Measurements from ENCODE around the gene MACO1.
"Not testable (repeated sequence)": the region's sequence is repeated elsewhere in the genome, so short reads cannot be mapped to it uniquely, and the experiment has no call there.

The MACO1 gene

DNA sequence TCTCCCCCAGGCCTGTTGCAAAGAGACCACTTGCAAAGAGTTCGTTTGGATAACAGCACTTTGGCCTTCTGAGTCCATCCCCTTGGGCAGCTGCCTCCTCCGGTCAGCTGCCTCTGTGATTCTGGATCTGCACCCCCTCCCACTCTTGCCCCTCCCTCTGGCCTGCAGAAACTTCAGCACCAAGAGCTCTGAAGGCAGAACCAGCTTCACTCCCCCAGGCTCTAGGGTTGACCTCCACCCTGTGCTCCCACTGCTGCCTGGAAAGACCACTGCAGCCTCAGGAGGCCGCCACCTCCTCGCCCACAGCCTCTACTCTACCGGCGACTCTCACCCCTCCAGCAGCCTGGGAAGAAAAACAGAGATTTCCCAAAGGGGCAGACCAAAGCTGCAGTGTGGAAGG, 16.5 kb upstream of the MACO1 start:
- H3K27me3 Mint-ChIP-seq, H3K4me1 Mint-ChIP-seq, H3K9me3 Mint-ChIP-seq, H3K4me3 Mint-ChIP-seq, H3K27ac Mint-ChIP-seq, H3K36me3 Mint-ChIP-seq: not testable (repeated sequence)

DNA sequence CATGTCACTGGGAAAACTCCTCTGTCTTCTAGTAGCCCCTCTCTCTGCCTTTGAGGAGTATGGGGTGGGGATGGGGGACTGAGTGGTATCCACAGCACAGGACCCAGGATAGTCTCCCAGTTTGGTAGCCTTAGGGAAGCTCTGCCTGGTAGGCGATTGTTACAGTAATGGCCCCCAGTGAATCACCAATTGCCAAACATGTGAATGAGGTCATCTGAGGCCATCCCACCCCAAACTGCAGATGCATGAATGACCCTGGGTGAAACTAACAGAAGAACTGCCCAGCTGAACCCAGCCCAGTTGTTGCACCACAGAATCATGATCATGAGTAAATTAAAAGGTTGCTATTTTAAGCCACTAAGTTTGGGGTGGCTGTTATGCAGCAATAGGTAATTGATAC, 16.1 kb upstream of the MACO1 start:
- H3K36me3 Mint-ChIP-seq, H3K4me3 Mint-ChIP-seq, H3K27ac Mint-ChIP-seq, H3K27me3 Mint-ChIP-seq, H3K4me1 Mint-ChIP-seq, H3K9me3 Mint-ChIP-seq: not testable (repeated sequence)

GRCh38 chr1:25417280-25417679, 13.4 kb upstream of the MACO1 start:
- not testable (repeated sequence) for H3K4me1 Mint-ChIP-seq, H3K36me3 Mint-ChIP-seq, H3K9me3 Mint-ChIP-seq, H3K4me3 Mint-ChIP-seq, H3K27me3 Mint-ChIP-seq, H3K27ac Mint-ChIP-seq

DNA sequence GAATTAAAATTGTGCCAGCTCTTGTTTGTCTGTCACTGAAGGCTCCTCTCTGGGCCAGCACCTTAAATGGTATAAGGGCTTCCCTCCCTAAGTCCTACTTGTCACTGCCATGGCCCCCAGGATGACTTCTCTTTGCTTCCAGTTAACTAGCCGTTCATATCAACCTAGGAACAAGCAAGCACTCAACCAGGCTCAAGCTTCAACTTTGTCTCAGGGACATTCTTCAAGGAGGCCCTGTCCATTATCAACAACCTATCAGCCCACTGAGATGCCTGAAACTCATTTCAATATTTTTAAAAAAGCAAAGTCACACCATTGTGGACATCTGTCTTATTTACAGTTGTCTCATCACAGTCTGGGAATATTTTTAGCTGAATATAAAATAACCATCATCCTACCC, 11.4 kb upstream of the MACO1 start:
- not testable (repeated sequence) for H3K27me3 Mint-ChIP-seq, H3K27ac Mint-ChIP-seq, H3K4me1 Mint-ChIP-seq, H3K9me3 Mint-ChIP-seq, H3K4me3 Mint-ChIP-seq, H3K36me3 Mint-ChIP-seq

GRCh38 chr1:25420715-25421114, 10.0 kb upstream of the MACO1 start, which contains the start of gene RHCE:
Gene RHCE (minus strand): TSS chr1:25420825. CDS start chr1:25420786, 39 bp downstream.
- not testable (repeated sequence) for H3K36me3 Mint-ChIP-seq, H3K27ac Mint-ChIP-seq, H3K4me1 Mint-ChIP-seq, H3K4me3 Mint-ChIP-seq, H3K9me3 Mint-ChIP-seq, H3K27me3 Mint-ChIP-seq

DNA sequence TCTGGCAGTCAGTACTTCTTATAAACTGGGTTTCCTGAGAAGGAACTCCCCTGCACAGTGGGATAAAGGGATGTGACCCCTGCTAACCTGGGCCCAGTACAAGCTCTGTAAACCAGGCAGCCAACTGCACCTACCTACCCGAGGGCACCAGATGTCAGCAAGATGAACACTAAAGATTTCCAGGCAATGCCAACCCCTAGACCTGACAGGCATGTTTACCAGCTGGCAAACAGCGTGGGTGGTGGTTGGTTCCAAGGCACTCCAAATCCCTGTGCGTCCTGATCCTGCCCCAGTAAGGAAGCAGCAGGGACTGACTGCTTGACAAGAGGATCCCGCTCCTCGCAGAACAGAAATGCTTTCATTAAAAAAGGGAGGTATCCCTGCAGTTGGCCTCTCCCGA, 7.5 kb upstream of the MACO1 start:
- H3K4me3 Mint-ChIP-seq, H3K27me3 Mint-ChIP-seq, H3K36me3 Mint-ChIP-seq, H3K4me1 Mint-ChIP-seq, H3K27ac Mint-ChIP-seq, H3K9me3 Mint-ChIP-seq: not testable (repeated sequence)

GRCh38 chr1:25425098-25426085, 5.3 kb upstream of the MACO1 start:
- peaks cover 8% of the 10 kb centered on the region for H3K4me1 Mint-ChIP-seq
- no peaks in the 10 kb centered on the region for H3K9me3 Mint-ChIP-seq
- H3K27ac Mint-ChIP-seq = no peak overlapping the region
- H3K4me3 Mint-ChIP-seq = no peak overlapping the region
- no peaks in the 10 kb centered on the region for H3K36me3 Mint-ChIP-seq
- no peaks in the 10 kb centered on the region for H3K27me3 Mint-ChIP-seq

GRCh38 chr1:25427696-25428095, 3.0 kb upstream of the MACO1 start:
- Mint-ChIP-seq H3K4me1 (peaks cover 20% of the 10 kb centered on the region), H3K27ac (no peak overlapping the region), H3K36me3 (no peaks in the 10 kb centered on the region), H3K27me3 (no peaks in the 10 kb centered on the region), H3K4me3 (no peak overlapping the region), H3K9me3 (no peaks in the 10 kb centered on the region)

GRCh38 chr1:25428475-25429166, 2.1 kb upstream of the MACO1 start:
- Mint-ChIP-seq H3K36me3 (no peaks in the 10 kb centered on the region), H3K4me1 (peaks cover 29% of the 10 kb centered on the region), H3K9me3 (no peaks in the 10 kb centered on the region), H3K4me3 (peak overlapping the region; percentile 75), H3K27me3 (no peaks in the 10 kb centered on the region), H3K27ac (peak overlapping the region; percentile 88)

DNA sequence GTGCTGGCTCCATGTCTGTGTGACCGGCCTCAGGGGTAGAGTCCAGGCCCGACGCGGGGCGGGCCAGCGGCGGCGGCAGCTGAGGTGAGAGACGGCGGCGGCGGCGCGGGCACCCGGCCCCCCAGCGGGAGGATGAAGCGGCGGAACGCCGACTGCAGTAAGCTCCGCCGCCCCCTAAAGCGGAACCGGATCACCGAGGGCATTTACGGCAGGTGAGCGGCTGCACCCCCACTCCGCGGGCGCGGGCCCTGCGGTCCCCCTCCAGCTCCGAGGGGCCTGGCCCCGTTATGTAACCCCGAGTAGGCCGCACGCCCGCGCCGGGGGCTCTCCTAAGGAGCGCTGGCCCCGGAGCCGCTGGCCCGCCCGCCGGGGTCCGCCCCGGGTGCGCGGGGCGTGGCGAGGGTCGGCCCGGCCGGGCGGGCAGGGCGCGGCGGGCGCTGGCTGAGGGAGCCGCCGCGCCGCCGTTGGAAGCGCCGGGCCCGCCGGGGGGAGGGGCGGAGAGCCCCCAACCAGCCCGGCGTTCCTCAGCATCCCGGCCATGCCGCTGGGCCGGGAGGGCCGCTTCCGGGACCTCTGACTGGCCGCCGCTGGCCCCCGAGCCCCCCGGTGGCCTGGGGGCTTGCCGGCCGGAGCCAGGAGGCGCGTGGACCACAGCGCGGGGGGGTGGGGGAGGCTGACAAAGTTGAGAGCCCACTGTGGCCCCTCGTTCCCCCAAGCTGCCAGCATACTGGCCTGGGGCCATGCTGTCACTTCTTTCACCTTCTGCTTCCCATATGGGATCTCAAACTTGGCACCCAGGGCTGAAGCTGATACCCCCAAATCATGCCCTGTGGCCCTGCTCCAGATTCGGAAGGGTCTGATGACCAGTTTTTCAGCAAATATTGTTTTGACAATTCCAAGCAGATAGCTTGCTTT, 527 bp downstream of the MACO1 start:
- Mint-ChIP-seq H3K4me1 (peaks cover 55% of the 10 kb centered on the region), H3K9me3 (no peaks in the 10 kb centered on the region), H3K4me3 (peak overlapping the region; percentile 97), H3K36me3 (no peaks in the 10 kb centered on the region), H3K27ac (peak overlapping the region; percentile 92), H3K27me3 (no peaks in the 10 kb centered on the region)

DNA sequence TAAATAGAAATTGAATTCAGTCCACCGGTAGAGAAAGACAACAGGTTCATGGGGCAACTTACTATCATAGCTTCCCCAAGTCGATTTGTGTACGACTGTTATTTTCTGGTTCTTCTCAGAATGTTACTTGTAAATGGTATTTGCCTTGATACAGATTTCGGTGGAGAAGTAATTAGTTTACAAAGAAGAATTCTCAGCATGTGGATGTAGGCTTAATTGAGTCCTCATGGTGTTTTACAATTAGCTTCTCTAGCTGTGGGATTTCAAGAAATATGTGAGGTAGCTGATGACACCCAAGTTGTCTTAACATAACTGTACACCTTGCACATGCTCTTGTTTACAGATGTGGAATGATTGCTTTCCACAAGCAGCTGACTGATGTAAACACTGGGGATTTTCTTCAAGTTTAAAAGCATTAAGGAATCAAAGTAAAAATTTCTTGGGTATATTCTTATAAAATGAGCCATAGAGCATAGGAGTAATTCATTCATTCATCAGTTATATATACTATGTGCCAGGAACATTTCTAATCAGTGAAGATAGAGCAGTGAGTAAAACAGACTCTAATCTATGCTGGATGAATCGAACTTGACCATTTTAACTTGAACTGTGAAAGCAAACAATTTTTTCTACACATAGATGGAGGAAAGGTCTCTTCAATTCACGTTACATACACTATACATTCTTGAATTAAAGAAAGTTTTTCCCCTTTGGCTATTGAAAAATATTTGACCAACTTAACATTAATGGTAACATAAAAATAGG, 1.4 kb downstream of the MACO1 start:
- Mint-ChIP-seq H3K27ac (peak overlapping the region; percentile 92), H3K27me3 (no peaks in the 10 kb centered on the region), H3K4me1 (peaks cover 64% of the 10 kb centered on the region), H3K36me3 (no peaks in the 10 kb centered on the region), H3K4me3 (peak overlapping the region; percentile 90), H3K9me3 (no peaks in the 10 kb centered on the region)

DNA sequence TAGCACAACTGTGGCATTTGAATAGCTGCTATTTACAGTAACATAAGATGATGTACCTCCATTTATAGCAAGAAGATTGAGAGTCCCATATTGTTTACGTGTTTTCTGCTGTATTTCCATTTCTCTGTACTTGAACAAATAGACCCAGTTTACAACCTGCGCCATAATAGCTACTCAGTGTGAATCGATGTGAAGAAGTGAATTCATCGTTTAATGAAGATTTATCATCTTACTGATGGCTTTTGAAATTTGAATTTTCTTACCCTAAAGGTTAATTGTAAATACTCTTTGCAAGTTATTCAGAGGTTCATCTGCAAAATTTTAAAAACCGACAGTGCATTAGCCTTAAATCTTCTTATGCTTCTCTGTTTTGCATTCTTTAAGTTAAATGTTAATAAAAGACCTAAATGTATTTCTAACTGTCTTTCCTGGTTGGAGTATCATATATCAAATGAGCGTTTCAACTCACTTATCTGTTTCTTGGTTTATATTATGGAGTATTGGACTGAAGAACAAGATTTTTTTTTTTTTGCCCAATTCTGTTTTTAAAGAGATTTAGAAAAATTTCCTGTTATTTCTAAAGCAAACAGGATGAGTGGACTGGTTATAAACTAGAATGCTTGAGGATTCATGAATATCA, 2.2 kb downstream of the MACO1 start:
- Mint-ChIP-seq H3K9me3 (no peaks in the 10 kb centered on the region), H3K4me3 (peak overlapping the region; percentile 90), H3K36me3 (no peaks in the 10 kb centered on the region), H3K27me3 (no peaks in the 10 kb centered on the region), H3K27ac (peak overlapping the region; percentile 92), H3K4me1 (peaks cover 68% of the 10 kb centered on the region)

GRCh38 chr1:25433389-25434186, 2.9 kb downstream of the MACO1 start:
- H3K4me1 Mint-ChIP-seq = peaks cover 70% of the 10 kb centered on the region

More at GRCh38 chr1:25433389-25434186, 2.9 kb downstream of the MACO1 start:
- no peaks in the 10 kb centered on the region for H3K36me3 Mint-ChIP-seq
- no peaks in the 10 kb centered on the region for H3K27me3 Mint-ChIP-seq
- no peaks in the 10 kb centered on the region for H3K9me3 Mint-ChIP-seq
- peak overlapping the region; percentile 90 for H3K4me3 Mint-ChIP-seq
- peak overlapping the region; percentile 33 for H3K27ac Mint-ChIP-seq

Data from activated naive CD4-positive, alpha-beta T cell treated with anti-CD3 and anti-CD28 coated beads, Interleukin-2, amount 50 U/mL, for 24 hours (primary cell).